ENCODE measurements around the gene TTC28.

- TF ChIP-seq CTCF (IDR thresholded peaks at IDR 0.05; ENCODE audit: insufficient read depth, low read length, poor library complexity, severe bottlenecking) (no peak), EZH2phosphoT487 (conservative IDR thresholded peaks at IDR 0.05; ENCODE audit: low read length) (no peak)
Measured at GRCh38 chr22:28254396-28254795, 425.2 kb downstream of the TTC28 start.

Data from SU-DHL-6 (cell line).